Lower leg skin (tissue), 3 donors: Measurements from ENCODE around the gene CYP39A1.

Experiments
- CTCF ChIP-seq, 3 donors: fragments of 450-650 bp; IDR thresholded peaks; one replicate each; pipeline ENCODE4 v1.5.1; 2016; ENCODE audit warnings: antibody characterized with exemption in 3 of 3, mild to moderate bottlenecking in 3 of 3, moderate library complexity in 2 of 3
- POLR2A ChIP-seq, 2 donors: fragments of 450-650 bp; IDR thresholded peaks; one replicate each; pipeline ENCODE4 v1.6.1; 2016 to 2017; ENCODE audit warnings: antibody characterized with exemption in 2 of 2, mild to moderate bottlenecking in 1 of 2, moderate library complexity in 1 of 2

- TF ChIP-seq CTCF (IDR thresholded peaks at IDR 0.05) (no peak), POLR2A (IDR thresholded peaks at IDR 0.05) (no peak)
These were observed 15.5 kb downstream of the CYP39A1 start for GRCh38 chr6:46637145-46637544.
